GM19438 (cell line): Measurements from ENCODE around the gene TPM2.
A peak's percentile ranks its signal among the peaks of the same experiment; 100 is the strongest.
"Not testable (repeated sequence)": the region's sequence is repeated elsewhere in the genome, so short reads cannot be mapped to it uniquely, and the experiment has no call there.

Source experiments
- ATAC-seq: cut with Tn5 transposase; IDR thresholded peaks from one replicate; pipeline ENCODE4 v1.9.1; 2021; ENCODE audit warnings: low read depth; ENCODE audit not compliant: unreplicated experiment

The TPM2 gene

GRCh38 chr9:35657546-35658136 is 32.1 kb downstream of the TPM2 start, which contains the start of gene RMRP:
Gene RMRP, minus strand, starts transcription at chr9:35658019.
- ATAC-seq, result peak; percentile 79

- no peak for ATAC-seq
Measured at GRCh38 chr9:35656831-35657545, 32.7 kb downstream of the TPM2 start.

GRCh38 chr9:35656348-35656747 is 33.4 kb downstream of the TPM2 start:
- ATAC-seq, result no peak

GRCh38 chr9:35653611-35654010 is 36.1 kb downstream of the TPM2 start:
- ATAC-seq, result no peak

GRCh38 chr9:35652829-35653209 is 36.9 kb downstream of the TPM2 start:
- no peak for ATAC-seq

GRCh38 chr9:35651956-35652828 is 37.5 kb downstream of the TPM2 start:
- no peak for ATAC-seq

GRCh38 chr9:35650341-35651158 is 39.2 kb downstream of the TPM2 start, which contains the start of gene SIT1:
Gene SIT1, minus strand, starts transcription at chr9:35650931. Its CDS starts 78 bp downstream, at chr9:35650853.
- ATAC-seq, result no peak

- no peak for ATAC-seq
Measured at GRCh38 chr9:35649431-35650340, 40.0 kb downstream of the TPM2 start.

- peak; percentile 61 for ATAC-seq
Measured at GRCh38 chr9:35646533-35647265, 43.0 kb downstream of the TPM2 start.

GRCh38 chr9:35646153-35646532 is 43.6 kb downstream of the TPM2 start:
- peak; percentile 4 for ATAC-seq

- ATAC-seq, result not testable (repeated sequence)
Measured at GRCh38 chr9:35645736-35646135, 44.0 kb downstream of the TPM2 start.

GRCh38 chr9:35643046-35643445 is 46.7 kb downstream of the TPM2 start:
- no peak for ATAC-seq

- not testable (repeated sequence) for ATAC-seq
Measured at GRCh38 chr9:35641478-35641877, 48.2 kb downstream of the TPM2 start.

- ATAC-seq, result not testable (repeated sequence)
Measured at GRCh38 chr9:35640431-35640830, 49.3 kb downstream of the TPM2 start.

- ATAC-seq, result no peak
Measured at GRCh38 chr9:35639631-35640030, 50.1 kb downstream of the TPM2 start.

GRCh38 chr9:35639225-35639624 is 50.5 kb downstream of the TPM2 start:
- not testable (repeated sequence) for ATAC-seq

- not testable (repeated sequence) for ATAC-seq
Measured at GRCh38 chr9:35638751-35639150, 51.0 kb downstream of the TPM2 start.

- not testable (repeated sequence) for ATAC-seq
Measured at GRCh38 chr9:35637427-35637955, 52.2 kb downstream of the TPM2 start.
